ENCODE results near the gene MUC13. TPM values are rescaled to one million over a fixed set of nuclear protein-coding genes. Genes with fewer than 3 reads are reported as not detected.
"Not testable (repeated sequence)": the region's sequence is repeated elsewhere in the genome, so short reads cannot be mapped to it uniquely, and the experiment has no call there.

MUC13 gene
- total and polyA plus RNA-seq, 2 donors from 2014 or later: 1.9 to 6.4 TPM

DNA sequence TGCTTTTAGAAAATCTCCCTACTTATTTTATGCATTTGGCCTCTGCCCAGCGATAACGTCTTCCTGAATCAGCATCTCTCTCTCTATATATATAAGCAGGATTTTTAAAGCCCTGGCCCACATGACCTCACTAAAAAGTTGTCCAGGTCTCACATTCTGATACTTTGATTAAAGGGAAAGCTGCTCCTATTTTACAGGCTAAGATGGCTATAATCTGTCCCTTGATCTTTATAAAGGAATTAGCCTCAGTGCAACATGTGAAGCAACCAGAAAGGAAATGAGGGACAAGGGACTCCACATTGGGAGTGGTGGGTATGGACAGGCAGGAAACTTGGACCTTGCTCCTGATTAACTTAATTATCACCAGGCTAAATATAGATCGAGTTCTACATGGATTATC lies 25.6 kb upstream of the MUC13 start:
- H3K27ac ChIP-seq (ENCODE audit: low read depth in 2 of 2, low read length in 2 of 2): no peak overlapping the region
- no peak overlapping the region for H3K4me3 ChIP-seq (ENCODE audit: low read length in 3 of 3)
- H3K27me3 ChIP-seq (ENCODE audit: control insufficient read depth, insufficient read depth, low read length): no peaks in the 10 kb centered on the region
- H3K9me3 ChIP-seq (ENCODE audit: control insufficient read depth in 2 of 3, insufficient read depth in 1 of 3, low read length in 3 of 3): no peaks in the 10 kb centered on the region
- intact Hi-C loops (cut with DNase I): no loop called here
- no peak overlapping the region for H3K9ac ChIP-seq (ENCODE audit: low read length in 3 of 3)
- TF ChIP-seq, protein P1, sequence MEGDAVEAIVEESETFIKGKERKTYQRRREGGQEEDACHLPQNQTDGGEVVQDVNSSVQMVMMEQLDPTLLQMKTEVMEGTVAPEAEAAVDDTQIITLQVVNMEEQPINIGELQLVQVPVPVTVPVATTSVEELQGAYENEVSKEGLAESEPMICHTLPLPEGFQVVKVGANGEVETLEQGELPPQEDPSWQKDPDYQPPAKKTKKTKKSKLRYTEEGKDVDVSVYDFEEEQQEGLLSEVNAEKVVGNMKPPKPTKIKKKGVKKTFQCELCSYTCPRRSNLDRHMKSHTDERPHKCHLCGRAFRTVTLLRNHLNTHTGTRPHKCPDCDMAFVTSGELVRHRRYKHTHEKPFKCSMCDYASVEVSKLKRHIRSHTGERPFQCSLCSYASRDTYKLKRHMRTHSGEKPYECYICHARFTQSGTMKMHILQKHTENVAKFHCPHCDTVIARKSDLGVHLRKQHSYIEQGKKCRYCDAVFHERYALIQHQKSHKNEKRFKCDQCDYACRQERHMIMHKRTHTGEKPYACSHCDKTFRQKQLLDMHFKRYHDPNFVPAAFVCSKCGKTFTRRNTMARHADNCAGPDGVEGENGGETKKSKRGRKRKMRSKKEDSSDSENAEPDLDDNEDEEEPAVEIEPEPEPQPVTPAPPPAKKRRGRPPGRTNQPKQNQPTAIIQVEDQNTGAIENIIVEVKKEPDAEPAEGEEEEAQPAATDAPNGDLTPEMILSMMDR (IDR thresholded peaks at IDR 0.05; ENCODE audit: borderline replicate concordance, extremely low read depth, insufficient read depth): no peak
- no peak for FAIRE-seq
- DNase-seq: no peak
- no peaks in the 10 kb centered on the region for H3K4me1 ChIP-seq (ENCODE audit: control insufficient read depth in 2 of 3, insufficient read depth in 2 of 3, low read depth in 1 of 3, low read length in 3 of 3)
- no peaks in the 10 kb centered on the region for H3K36me3 ChIP-seq (ENCODE audit: control insufficient read depth in 2 of 3, insufficient read depth in 3 of 3, low read length in 3 of 3)

DNA sequence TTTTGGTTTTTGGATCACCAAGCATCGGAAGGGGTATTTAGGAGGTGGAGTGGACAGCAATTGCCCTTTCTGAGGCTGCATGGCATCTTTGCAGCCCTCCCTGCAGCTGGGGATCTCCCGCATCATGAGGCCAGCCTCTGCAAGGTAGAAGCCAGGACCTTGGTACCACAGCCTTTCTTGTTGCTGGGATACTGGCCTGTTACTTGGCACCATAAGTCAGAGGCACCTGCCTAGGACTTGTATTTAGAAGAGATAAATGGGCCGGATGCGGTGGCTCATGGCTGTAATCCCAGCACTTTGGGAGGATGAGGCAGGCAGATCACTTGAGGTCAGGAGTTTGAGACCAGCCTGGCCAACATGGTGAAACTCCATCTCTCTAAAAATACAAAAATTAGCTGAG lies 23.4 kb upstream of the MUC13 start:
- DNase-seq; intact Hi-C loops (cut with DNase I); H3K36me3 ChIP-seq (ENCODE audit: control insufficient read depth in 2 of 3, insufficient read depth in 3 of 3, low read length in 3 of 3); H3K9me3 ChIP-seq (ENCODE audit: control insufficient read depth in 2 of 3, insufficient read depth in 1 of 3, low read length in 3 of 3); H3K4me3 ChIP-seq (ENCODE audit: low read length in 3 of 3); FAIRE-seq; H3K27me3 ChIP-seq (ENCODE audit: control insufficient read depth, insufficient read depth, low read length); H3K9ac ChIP-seq (ENCODE audit: low read length in 3 of 3); H3K27ac ChIP-seq (ENCODE audit: low read depth in 2 of 2, low read length in 2 of 2); H3K4me1 ChIP-seq (ENCODE audit: control insufficient read depth in 2 of 3, insufficient read depth in 2 of 3, low read depth in 1 of 3, low read length in 3 of 3): not testable (repeated sequence)

DNA sequence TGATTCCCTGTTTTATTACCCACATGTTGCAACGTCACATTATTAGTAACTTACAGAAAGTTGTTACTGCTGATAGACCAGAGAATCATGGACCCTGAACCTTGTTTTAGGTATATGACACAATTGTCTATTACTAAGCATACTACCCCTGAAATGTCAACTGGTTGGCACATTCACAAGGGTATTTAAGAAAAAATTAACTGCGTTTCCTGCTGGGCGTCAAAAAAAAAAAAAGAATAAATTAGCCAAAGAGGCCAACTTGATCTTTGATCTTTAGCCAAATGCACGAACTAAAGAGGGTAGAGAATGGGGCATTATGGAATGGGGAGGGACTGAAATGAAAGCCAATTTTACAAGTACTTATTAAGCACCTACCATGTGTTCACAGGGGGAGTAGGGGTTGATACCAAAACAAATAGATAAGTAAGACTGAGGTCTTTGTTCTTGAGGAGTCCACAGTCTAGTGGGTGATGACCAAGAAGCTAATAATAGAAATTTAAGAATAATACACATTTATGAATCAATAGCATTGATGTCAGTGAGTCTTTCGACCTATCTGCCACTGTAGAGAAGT lies 17.8 kb upstream of the MUC13 start:
- H3K27me3 ChIP-seq (ENCODE audit: control insufficient read depth, insufficient read depth, low read length): no peaks in the 10 kb centered on the region
- no peak overlapping the region for H3K4me3 ChIP-seq (ENCODE audit: low read length in 3 of 3)
- no peaks in the 10 kb centered on the region for H3K36me3 ChIP-seq (ENCODE audit: control insufficient read depth in 2 of 3, insufficient read depth in 3 of 3, low read length in 3 of 3)
- FAIRE-seq (no peak), DNase-seq (no peak)
- no peak overlapping the region for H3K27ac ChIP-seq (ENCODE audit: low read depth in 2 of 2, low read length in 2 of 2)
- H3K9ac ChIP-seq (ENCODE audit: low read length in 3 of 3): no peak overlapping the region
- intact Hi-C loops (cut with DNase I): no loop called here
- no peaks in the 10 kb centered on the region for H3K4me1 ChIP-seq (ENCODE audit: control insufficient read depth in 2 of 3, insufficient read depth in 2 of 3, low read depth in 1 of 3, low read length in 3 of 3)
- H3K9me3 ChIP-seq (ENCODE audit: control insufficient read depth in 2 of 3, insufficient read depth in 1 of 3, low read length in 3 of 3): no peaks in the 10 kb centered on the region
- TF ChIP-seq, protein P1 (IDR thresholded peaks at IDR 0.05; ENCODE audit: borderline replicate concordance, extremely low read depth, insufficient read depth): no peak

DNA sequence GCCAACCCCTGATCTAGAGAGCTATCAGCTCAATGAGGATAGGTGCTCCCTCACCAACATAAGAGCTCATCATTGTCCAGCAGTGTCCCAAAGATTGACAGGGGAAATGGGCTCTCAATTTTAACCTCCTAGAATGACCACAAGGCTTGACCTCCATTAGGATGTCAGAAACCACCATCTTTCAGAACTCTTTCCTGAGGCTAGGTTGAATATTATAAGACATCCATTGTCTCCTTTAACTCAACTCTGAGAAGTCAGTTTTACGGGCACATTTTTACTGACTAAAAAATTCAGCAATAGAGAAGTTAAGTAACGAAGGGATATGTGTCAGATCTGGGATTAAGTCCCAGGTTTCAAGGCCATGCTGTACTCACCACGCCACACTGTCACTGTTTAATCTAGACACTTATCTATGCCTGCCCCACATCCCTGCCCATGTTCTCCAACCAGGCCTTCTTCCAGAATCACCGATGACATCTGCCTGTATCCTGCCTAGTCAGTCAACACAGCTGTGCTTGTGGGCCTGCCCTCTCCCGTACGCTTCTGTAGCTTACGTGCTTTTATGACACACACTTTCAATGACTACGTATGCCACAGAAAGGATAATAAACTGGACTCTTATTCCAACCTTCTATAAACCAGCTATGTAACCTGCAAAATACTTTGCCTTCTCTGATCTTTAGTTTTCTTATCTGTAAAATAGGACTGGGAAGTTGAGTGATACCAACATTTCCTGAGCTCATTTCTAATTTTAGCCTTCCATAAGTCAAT lies 17.1 kb upstream of the MUC13 start:
- no peak overlapping the region for H3K9ac ChIP-seq (ENCODE audit: low read length in 3 of 3)
- no peaks in the 10 kb centered on the region for H3K27me3 ChIP-seq (ENCODE audit: control insufficient read depth, insufficient read depth, low read length)
- intact Hi-C loops (cut with DNase I): no loop called here
- TF ChIP-seq, protein P1 (IDR thresholded peaks at IDR 0.05; ENCODE audit: borderline replicate concordance, extremely low read depth, insufficient read depth): no peak
- H3K9me3 ChIP-seq (ENCODE audit: control insufficient read depth in 2 of 3, insufficient read depth in 1 of 3, low read length in 3 of 3): no peaks in the 10 kb centered on the region
- no peaks in the 10 kb centered on the region for H3K4me1 ChIP-seq (ENCODE audit: control insufficient read depth in 2 of 3, insufficient read depth in 2 of 3, low read depth in 1 of 3, low read length in 3 of 3)
- no peak overlapping the region for H3K4me3 ChIP-seq (ENCODE audit: low read length in 3 of 3)
- H3K36me3 ChIP-seq (ENCODE audit: control insufficient read depth in 2 of 3, insufficient read depth in 3 of 3, low read length in 3 of 3): no peaks in the 10 kb centered on the region
- DNase-seq (no peak), FAIRE-seq (no peak)
- no peak overlapping the region for H3K27ac ChIP-seq (ENCODE audit: low read depth in 2 of 2, low read length in 2 of 2)

All from kidney (tissue), 14 donors.